Parietal lobe (tissue), 2 donors: ENCODE results near the gene SLC7A6OS. TPM values are rescaled to one million over a fixed set of nuclear protein-coding genes. Genes with fewer than 3 reads are reported as not detected.

Experiments used
- small RNA-seq: library from RNA; depleted of rRNA; stranded (forward); fragments of <200 nt; gene quantifications from one replicate; pipeline ENCODE3, GENCODE V24; 2014; ENCODE audit warnings: low replicate concordance
- total RNA-seq: library from RNA; depleted of rRNA; stranded (reverse); fragments of >200 nt; gene quantifications from one replicate; pipeline ENCODE4 v1.2.3, GENCODE V29; 2014

Gene SLC7A6OS
- total RNA-seq, result 29.1 TPM

GRCh38 chr16:68310774-68311511 lies at the start of gene SLC7A6OS, which contains the start of gene PRMT7:
Gene SLC7A6OS (minus strand): TSS chr16:68310946. CDS start chr16:68310926, 20 bp downstream.
Gene PRMT7 (plus strand): TSS chr16:68311019. CDS start chr16:68315980, 4,961 bp downstream.

GRCh38 chr16:68264128-68265077 lies 46.3 kb downstream of the SLC7A6OS start, which contains the start of gene SLC7A6:
Gene SLC7A6 (plus strand): TSS chr16:68264526. CDS start chr16:68274727, 10,201 bp downstream.

Small RNA genes lying within 50 kb of the gene (small RNA-seq; reads per million reads assigned to genes)
- gene RNU4-30P (not detected), gene RNU6-1262P (not detected)

Other genes with a start within 250 kb of the SLC7A6OS start
- 26.6 TPM for gene NFATC3, start 225.6 kb downstream of the SLC7A6OS start, total RNA-seq
- not detected for gene ESRP2, start 74.8 kb downstream of the SLC7A6OS start, total RNA-seq
- 17.8 TPM for gene PLA2G15, start 65.6 kb downstream of the SLC7A6OS start, total RNA-seq
- gene SLC7A6, start 46.4 kb downstream of the SLC7A6OS start, total RNA-seq, result 46.3 TPM
- gene PRMT7, start 73 bp upstream of the SLC7A6OS start, total RNA-seq, result 82.9 TPM
- gene SMPD3, start 137.6 kb upstream of the SLC7A6OS start, total RNA-seq, result 107 TPM
- gene ZFP90, start 228.3 kb upstream of the SLC7A6OS start, total RNA-seq, result 146 TPM